IPS-NIHi7 (cell line): ENCODE results near the gene GK2.

Experiments used
- DNase-seq: peaks from one replicate; pipeline ENCODE4 v3.0.0; 2012; ENCODE audit warnings: mixed read lengths; ENCODE audit errors: extremely low spot score

GK2 gene

GRCh38 chr4:79385641-79386040 lies 22.4 kb downstream of the GK2 start:
- no peak for DNase-seq

GRCh38 chr4:79381161-79381560 lies 26.9 kb downstream of the GK2 start:
- DNase-seq: no peak

DNA sequence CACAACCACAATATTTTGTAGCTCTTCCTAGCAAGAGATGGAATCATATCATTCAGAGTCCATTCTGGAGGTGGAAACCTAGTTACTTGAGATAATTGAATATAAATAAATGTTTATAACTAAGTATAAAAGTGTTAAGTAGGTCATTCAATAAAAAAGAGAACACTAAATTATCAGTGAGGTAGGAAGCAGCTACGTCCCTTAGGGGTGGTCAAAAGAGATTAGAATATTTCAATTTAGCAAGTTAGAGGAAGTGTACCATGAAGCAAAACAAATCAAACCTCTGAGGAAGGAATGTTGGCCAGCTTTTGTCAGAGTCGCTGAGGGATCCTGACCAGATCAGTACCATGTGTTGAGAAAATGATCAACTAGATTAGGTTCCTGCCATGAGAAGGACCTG lies 38.0 kb downstream of the GK2 start:
- DNase-seq: no peak

DNA sequence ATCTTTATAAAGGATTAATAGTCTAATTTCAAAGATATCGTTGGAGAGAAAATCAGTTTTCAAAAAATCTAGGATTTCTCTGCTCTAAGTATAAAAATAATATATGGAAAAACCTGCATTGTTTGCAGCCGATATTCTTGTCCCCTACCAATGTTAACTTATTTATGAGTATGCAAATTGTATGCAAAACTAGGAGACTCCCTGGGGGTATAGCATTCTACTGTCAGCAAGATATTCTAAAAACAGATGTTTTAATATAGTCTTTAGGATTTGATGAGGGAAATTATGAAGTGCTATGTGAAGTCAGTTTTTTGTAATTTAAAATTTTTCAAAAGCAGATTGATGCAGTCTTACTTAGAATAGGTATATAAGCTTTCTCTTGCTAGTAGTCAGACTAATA lies 40.9 kb downstream of the GK2 start:
- DNase-seq: no peak

- no peak for DNase-seq
Observed at GRCh38 chr4:79366422-79366821, 41.6 kb downstream of the GK2 start.

- DNase-seq: no peak
Observed at GRCh38 chr4:79364061-79364460, 44.0 kb downstream of the GK2 start.

DNA sequence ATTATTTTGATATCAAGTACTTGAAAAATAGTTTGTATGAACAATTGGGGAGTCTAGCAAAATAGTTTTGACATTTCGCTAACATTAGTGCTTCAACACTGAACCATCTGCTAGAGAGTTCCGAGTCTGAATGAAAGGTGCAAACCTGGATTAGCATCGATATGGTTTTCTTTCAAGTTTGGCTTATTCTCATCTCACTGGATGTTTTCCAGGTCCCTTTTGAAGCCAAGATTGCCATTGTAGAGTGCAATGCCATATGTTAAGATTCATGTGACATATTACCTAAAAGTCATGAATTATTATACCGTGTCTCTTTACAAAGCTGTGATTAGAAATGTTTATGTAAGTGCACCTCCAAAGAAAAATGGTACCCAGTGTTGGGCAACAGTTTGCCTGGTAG lies 45.4 kb downstream of the GK2 start:
- no peak for DNase-seq

DNA sequence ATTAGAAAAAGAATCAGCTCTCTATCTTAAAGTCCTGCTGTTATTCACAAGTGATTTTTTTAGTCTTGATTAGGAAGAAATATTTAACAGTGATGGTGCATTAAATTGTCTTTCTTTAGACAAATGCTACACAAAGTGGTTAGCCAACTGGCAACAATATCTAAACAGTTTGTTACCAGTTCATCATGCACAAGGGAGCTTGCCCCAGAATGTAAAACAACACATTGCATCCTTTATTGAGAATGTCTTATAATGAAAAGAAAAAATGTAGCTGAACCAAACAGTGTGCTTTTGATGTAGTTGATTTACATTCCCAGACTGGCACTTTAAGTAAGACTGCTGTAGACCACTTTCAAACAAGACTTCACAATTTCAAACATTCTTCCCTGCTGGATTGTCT lies 48.0 kb downstream of the GK2 start:
- DNase-seq: no peak

DNA sequence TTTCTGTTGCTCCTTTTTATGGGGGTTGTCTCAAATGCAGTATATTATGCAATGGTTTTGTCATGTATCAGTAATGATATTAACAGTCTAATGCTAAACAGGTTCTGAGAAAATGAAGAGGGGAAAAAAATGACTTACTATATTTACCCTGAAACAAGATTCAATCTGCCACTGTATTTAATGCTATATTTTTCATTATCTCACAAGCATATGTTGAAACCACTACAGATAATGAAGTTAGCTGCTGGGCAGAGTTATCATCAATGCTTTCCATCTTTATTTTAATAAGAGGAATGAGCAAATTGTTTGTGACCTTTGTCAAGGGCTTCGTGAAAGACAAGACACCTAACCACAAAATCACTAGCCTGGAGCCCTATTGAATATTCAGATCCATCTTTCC lies 49.6 kb downstream of the GK2 start:
- DNase-seq: no peak

DNA sequence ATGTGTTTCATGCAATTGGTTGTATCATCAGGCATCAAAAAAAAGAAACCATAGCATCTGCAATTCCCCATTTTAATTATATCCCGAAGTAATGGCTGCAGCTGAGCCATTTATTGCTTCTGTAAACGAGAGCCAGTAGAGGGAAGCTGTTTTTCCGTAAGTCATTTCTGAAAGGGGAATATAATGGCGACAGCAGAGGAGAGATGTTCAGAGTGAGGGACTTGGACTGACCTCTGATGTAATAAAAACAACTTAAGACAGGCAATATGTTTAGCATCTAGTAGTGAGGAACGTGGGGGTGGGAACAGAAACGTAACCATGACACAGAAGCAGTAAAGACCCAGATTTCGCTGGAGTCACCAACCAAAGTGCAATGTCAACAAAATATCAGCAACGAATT lies 50.7 kb downstream of the GK2 start:
- no peak for DNase-seq
